NT2/D1 (cell line): ENCODE results near the gene MIX23.

ENCODE experiments used
- DNase-seq: peaks from one replicate; pipeline ENCODE4 v3.0.0-alpha.2; 2011; ENCODE audit warnings: low read depth, low spot score
- H3K27me3 ChIP-seq: 2 replicates; pipeline ENCODE4 v1.6.0; 2011; ENCODE audit warnings: mild to moderate bottlenecking; ENCODE audit not compliant: insufficient read length, insufficient read depth
- H3K36me3 ChIP-seq: 2 replicates; pipeline ENCODE4 v1.6.1; 2011; ENCODE audit warnings: mild to moderate bottlenecking, low read length, mixed read lengths; ENCODE audit not compliant: insufficient read depth, insufficient read length
- H3K4me1 ChIP-seq: 2 replicates; pipeline ENCODE4 v1.5.1; 2011; ENCODE audit not compliant: insufficient read depth, insufficient read length
- H3K4me3 ChIP-seq: 2 replicates; pipeline ENCODE4 v1.5.1; 2011; ENCODE audit warnings: low read depth; ENCODE audit not compliant: insufficient read length
- H3K9ac ChIP-seq: 2 replicates; pipeline ENCODE4 v1.6.0; 2011; ENCODE audit warnings: low read depth; ENCODE audit not compliant: insufficient read length
- H3K9me3 ChIP-seq: 2 replicates; pipeline ENCODE4 v1.5.1; 2011; ENCODE audit warnings: mild to moderate bottlenecking, low read length; ENCODE audit not compliant: insufficient read depth
- SUZ12 ChIP-seq: IDR thresholded peaks from 2 replicates; pipeline ENCODE4 v1.6.1; 2011; ENCODE audit not compliant: insufficient read length, insufficient read depth; ENCODE audit errors: extremely low read depth
- YY1 ChIP-seq: IDR thresholded peaks from 2 replicates; pipeline ENCODE4 v1.6.1; 2011; ENCODE audit not compliant: insufficient read length, insufficient read depth
- ZNF274 ChIP-seq: IDR thresholded peaks from 2 replicates; pipeline ENCODE4 v1.6.1; 2011; ENCODE audit warnings: mild to moderate bottlenecking, low read depth, low read length

MIX23 gene

GRCh38 chr3:122349171-122349570 is 33.9 kb downstream of the MIX23 start:
- TF ChIP-seq YY1 (no peak), ZNF274 (no peak), SUZ12 (no peak)

GRCh38 chr3:122343654-122344053 is 39.4 kb downstream of the MIX23 start:
- DNase-seq: no peak
- TF ChIP-seq SUZ12: no peak
- no peak for TF ChIP-seq ZNF274
- TF ChIP-seq YY1: no peak
- Histone ChIP-seq H3K9ac (no peak overlapping the region), H3K4me1 (no peaks in the 10 kb centered on the region), H3K9me3 (peaks cover 8% of the 10 kb centered on the region; the same call in 1 of the 2 replicates), H3K27me3 (no peaks in the 10 kb centered on the region), H3K4me3 (no peak overlapping the region), H3K36me3 (no peaks in the 10 kb centered on the region)

More at GRCh38 chr3:122349171-122349570, 33.9 kb downstream of the MIX23 start:
- Histone ChIP-seq H3K4me3 (no peak overlapping the region), H3K9ac (no peak overlapping the region), H3K27me3 (no peaks in the 10 kb centered on the region), H3K9me3 (no peaks in the 10 kb centered on the region), H3K36me3 (no peaks in the 10 kb centered on the region), H3K4me1 (no peaks in the 10 kb centered on the region)
- DNase-seq: no peak

- no peak for DNase-seq
- H3K4me1 ChIP-seq: no peaks in the 10 kb centered on the region
- H3K36me3 ChIP-seq: no peaks in the 10 kb centered on the region
- H3K27me3 ChIP-seq: no peaks in the 10 kb centered on the region
- no peak overlapping the region for H3K9ac ChIP-seq
- H3K9me3 ChIP-seq: peaks cover 8% of the 10 kb centered on the region; the same call in 1 of the 2 replicates
- TF ChIP-seq ZNF274 (no peak), YY1 (no peak), SUZ12 (no peak)
- H3K4me3 ChIP-seq: no peak overlapping the region
These were observed 40.2 kb downstream of the MIX23 start for GRCh38 chr3:122342803-122343202.

GRCh38 chr3:122332551-122332950 is 50.5 kb downstream of the MIX23 start:
- Histone ChIP-seq H3K27me3 (no peaks in the 10 kb centered on the region), H3K4me1 (no peaks in the 10 kb centered on the region), H3K4me3 (no peak overlapping the region), H3K9ac (no peak overlapping the region), H3K9me3 (no peaks in the 10 kb centered on the region), H3K36me3 (no peaks in the 10 kb centered on the region)
- DNase-seq: no peak
- TF ChIP-seq ZNF274 (no peak), SUZ12 (no peak), YY1 (no peak)

- H3K27me3 ChIP-seq: no peaks in the 10 kb centered on the region
- no peaks in the 10 kb centered on the region for H3K9me3 ChIP-seq
- no peak overlapping the region for H3K9ac ChIP-seq
- no peaks in the 10 kb centered on the region for H3K36me3 ChIP-seq
- no peak for DNase-seq
- TF ChIP-seq YY1 (no peak), ZNF274 (no peak), SUZ12 (no peak)
- no peak overlapping the region for H3K4me3 ChIP-seq
- H3K4me1 ChIP-seq: no peaks in the 10 kb centered on the region
These were observed 51.1 kb downstream of the MIX23 start for GRCh38 chr3:122331886-122332285.

- no peaks in the 10 kb centered on the region for H3K4me1 ChIP-seq
- TF ChIP-seq ZNF274 (no peak), SUZ12 (no peak), YY1 (no peak)
- DNase-seq: no peak
- H3K4me3 ChIP-seq: no peak overlapping the region
- H3K27me3 ChIP-seq: no peaks in the 10 kb centered on the region
- H3K9me3 ChIP-seq: no peaks in the 10 kb centered on the region
- no peaks in the 10 kb centered on the region for H3K36me3 ChIP-seq
- no peak overlapping the region for H3K9ac ChIP-seq
These were observed 57.3 kb downstream of the MIX23 start for GRCh38 chr3:122325769-122326168.

- peaks cover under 1% of the 10 kb centered on the region; the same call in 1 of the 2 replicates for H3K9me3 ChIP-seq
- DNase-seq: no peak
- TF ChIP-seq YY1 (no peak), SUZ12 (no peak), ZNF274 (no peak)
- H3K9ac ChIP-seq: no peak within 1 kb of the TSS
- H3K4me1 ChIP-seq: no peaks in the 10 kb centered on the region
- H3K4me3 ChIP-seq: no peak within 1 kb of the TSS
- H3K36me3 ChIP-seq: no peaks in the 10 kb centered on the region
- no peaks in the 10 kb centered on the region for H3K27me3 ChIP-seq
These were observed 58.1 kb downstream of the MIX23 start, which contains the start of gene CSTA for GRCh38 chr3:122324871-122325323. TSS of gene CSTA (plus strand) at chr3:122325248. CDS start at chr3:122325293, 45 bp downstream.
